Mesenchymal stem cell (in vitro differentiated cells and primary cell): ENCODE results near the gene JOSD2.

Experiments used
- DNase-seq: peaks from one replicate; pipeline ENCODE4 v3.0.0-alpha.2; 2013
- H2AFZ ChIP-seq: one replicate; pipeline ENCODE4 v1.6.1; 2013; ENCODE audit warnings: low read depth, mild to moderate bottlenecking, control low read depth, inconsistent platforms, low read length, moderate library complexity
- H2AK5ac ChIP-seq: 2 replicates; pipeline ENCODE4 v1.6.1; 2013; ENCODE audit warnings: low read length, moderate library complexity, mild to moderate bottlenecking, inconsistent platforms; ENCODE audit not compliant: severe bottlenecking
- H2BK120ac ChIP-seq: one replicate; pipeline ENCODE4 v1.6.1; 2013; ENCODE audit warnings: low read depth, mild to moderate bottlenecking, inconsistent platforms, low read length, moderate library complexity
- H2BK12ac ChIP-seq, 2 experiments: one replicate each; pipeline ENCODE4 v1.6.1; 2013; ENCODE audit warnings: inconsistent platforms in 2 of 2, low read length in 2 of 2, mild to moderate bottlenecking in 2 of 2, moderate library complexity in 2 of 2, control low read depth in 1 of 2
- H2BK15ac ChIP-seq: one replicate; pipeline ENCODE4 v1.6.1; 2013; ENCODE audit warnings: mild to moderate bottlenecking, low read depth, inconsistent platforms; ENCODE audit not compliant: poor library complexity, severe bottlenecking
- H2BK5ac ChIP-seq: 2 replicates; pipeline ENCODE4 v1.6.1; 2013; ENCODE audit warnings: low read depth, mild to moderate bottlenecking, low read length, control low read depth, inconsistent platforms; ENCODE audit not compliant: poor library complexity, severe bottlenecking
- H3K14ac ChIP-seq, 2 experiments: one replicate each; pipeline ENCODE4 v1.6.1; 2013; ENCODE audit warnings: inconsistent platforms in 2 of 2, low read length in 2 of 2, control low read depth in 1 of 2, mild to moderate bottlenecking in 1 of 2, moderate library complexity in 1 of 2
- H3K18ac ChIP-seq, 2 experiments: one replicate each; pipeline ENCODE4 v1.6.1; 2013; ENCODE audit warnings: inconsistent platforms in 2 of 2, low read length in 2 of 2, control low read depth in 1 of 2, low read depth in 1 of 2, mild to moderate bottlenecking in 1 of 2
- H3K23ac ChIP-seq, 2 experiments: one replicate each; pipeline ENCODE4 v1.6.1; 2013; ENCODE audit warnings: inconsistent platforms in 2 of 2, low read length in 2 of 2, mild to moderate bottlenecking in 2 of 2, moderate library complexity in 2 of 2, control low read depth in 1 of 2
- H3K27ac ChIP-seq: 2 replicates; pipeline ENCODE4 v1.5.1; 2013; ENCODE audit warnings: mild to moderate bottlenecking, moderate library complexity, low read length, control low read depth, inconsistent platforms; ENCODE audit not compliant: poor library complexity, severe bottlenecking
- H3K27me3 ChIP-seq, 2 experiments: 2 replicates each; pipeline versions ENCODE4 v1.6.1 to v1.7.0; 2013; ENCODE audit warnings: low read length in 2 of 2, mild to moderate bottlenecking in 2 of 2, moderate library complexity in 2 of 2, control low read depth in 1 of 2, inconsistent platforms in 1 of 2; ENCODE audit not compliant: control insufficient read depth in 1 of 2, insufficient read depth in 1 of 2
- H3K36me3 ChIP-seq, 2 experiments: 2 replicates each; pipeline versions ENCODE4 v1.6.1 to v1.7.0; 2013; ENCODE audit warnings: low read length in 2 of 2, control low read depth in 1 of 2, inconsistent platforms in 1 of 2, low read depth in 1 of 2, mild to moderate bottlenecking in 1 of 2; ENCODE audit not compliant: insufficient read depth in 2 of 2, control insufficient read depth in 1 of 2
- H3K4ac ChIP-seq, 2 experiments: one replicate each; pipeline ENCODE4 v1.6.1; 2013; ENCODE audit warnings: inconsistent platforms in 2 of 2, low read length in 2 of 2, mild to moderate bottlenecking in 2 of 2, moderate library complexity in 2 of 2, control low read depth in 1 of 2, low read depth in 1 of 2
- H3K4me1 ChIP-seq: 2 replicates; pipeline ENCODE4 v1.6.1; 2013; ENCODE audit warnings: low read depth, low read length, control low read depth; ENCODE audit not compliant: control insufficient read depth, insufficient read depth
- H3K4me2 ChIP-seq: 2 replicates; pipeline ENCODE4 v1.6.1; 2013; ENCODE audit warnings: low read length, mild to moderate bottlenecking, inconsistent platforms; ENCODE audit not compliant: poor library complexity, severe bottlenecking
- H3K4me3 ChIP-seq, 2 experiments: 2 replicates each; pipeline versions ENCODE4 v1.5.1 to v1.7.0; 2013; ENCODE audit warnings: low read length in 2 of 2, mild to moderate bottlenecking in 2 of 2, control low read depth in 1 of 2, low read depth in 1 of 2; ENCODE audit not compliant: insufficient read depth in 1 of 2
- H3K79me1 ChIP-seq: replicated peaks from 2 replicates; pipeline ENCODE4 v1.6.1; 2013; ENCODE audit warnings: mild to moderate bottlenecking, control low read depth, low read length, inconsistent platforms; ENCODE audit not compliant: poor library complexity, severe bottlenecking
- H3K9ac ChIP-seq: 2 replicates; pipeline ENCODE4 v1.7.0; 2013; ENCODE audit warnings: mild to moderate bottlenecking, low read length, moderate library complexity
- H3K9me3 ChIP-seq: 2 replicates; pipeline ENCODE4 v1.7.0; 2013; ENCODE audit warnings: mild to moderate bottlenecking, low read length; ENCODE audit not compliant: control insufficient read depth
- H4K8ac ChIP-seq: one replicate; pipeline ENCODE4 v1.6.1; 2013; ENCODE audit warnings: inconsistent platforms, mild to moderate bottlenecking, low read length, moderate library complexity
- H4K91ac ChIP-seq: one replicate; pipeline ENCODE4 v1.6.1; 2013; ENCODE audit warnings: mild to moderate bottlenecking, low read length, inconsistent platforms
- WGBS: methylation state at CpG from one replicate; pipeline ENCODE4 v1.1.7; 2013; ENCODE audit warnings: mixed read lengths; 5-methylcytosine and 5-hydroxymethylcytosine counted together

Gene JOSD2

GRCh38 chr19:50462970-50463369 lies 48.0 kb downstream of the JOSD2 start:
- H2BK5ac ChIP-seq = no peak overlapping the region
- no peak overlapping the region for H3K18ac ChIP-seq
- no peak overlapping the region for H3K23ac ChIP-seq
- H3K4me2 ChIP-seq = no peak overlapping the region
- no peaks in the 10 kb centered on the region for H3K9me3 ChIP-seq
- H4K91ac ChIP-seq = no peak overlapping the region
- no peak overlapping the region for H2AFZ ChIP-seq
- no peak overlapping the region for H2BK120ac ChIP-seq
- no peak overlapping the region for H3K27ac ChIP-seq
- peak overlapping the region; percentile 25 for H2AK5ac ChIP-seq
- no peak overlapping the region for H2BK12ac ChIP-seq
- no peaks in the 10 kb centered on the region for H3K79me1 ChIP-seq
- H3K14ac ChIP-seq = no peak overlapping the region
- peaks cover 12% of the 10 kb centered on the region for H3K4me1 ChIP-seq
- H3K4me3 ChIP-seq = no peak overlapping the region
- DNase-seq = no peak
- 71% methylated on average over 7 of the region's 7 CpGs for WGBS
- peaks cover 0 to 44% of the 10 kb centered on the region in 2 experiments for H3K27me3 ChIP-seq
- no peak overlapping the region for H4K8ac ChIP-seq
- no peak overlapping the region for H3K4ac ChIP-seq
- H2BK15ac ChIP-seq = no peak overlapping the region
- H3K9ac ChIP-seq = no peak overlapping the region
- peaks cover 0 to 7% of the 10 kb centered on the region in 2 experiments for H3K36me3 ChIP-seq

GRCh38 chr19:50461066-50461875 lies 49.7 kb downstream of the JOSD2 start:
- peaks cover 0 to 50% of the 10 kb centered on the region in 2 experiments for H3K27me3 ChIP-seq
- H3K18ac ChIP-seq = no peak overlapping the region
- peak overlapping the region; percentile 79 for H3K27ac ChIP-seq
- peaks cover 0 to 11% of the 10 kb centered on the region in 2 experiments for H3K36me3 ChIP-seq
- no peak overlapping the region for H4K8ac ChIP-seq
- no peak overlapping the region for H3K9ac ChIP-seq
- H2BK120ac ChIP-seq = no peak overlapping the region
- H3K4me2 ChIP-seq = no peak overlapping the region
- H4K91ac ChIP-seq = peak overlapping the region; percentile 11
- H2AFZ ChIP-seq = no peak overlapping the region
- no peak overlapping the region for H3K4ac ChIP-seq
- H3K9me3 ChIP-seq = no peaks in the 10 kb centered on the region
- H3K4me3 ChIP-seq = no peak overlapping the region
- no peak overlapping the region for H2BK15ac ChIP-seq
- peaks cover 12% of the 10 kb centered on the region for H3K4me1 ChIP-seq
- 37% methylated on average over 27 of the region's 28 CpGs for whole genome bisulfite sequencing
- H2BK12ac ChIP-seq = no peak overlapping the region
- no peak overlapping the region for H3K23ac ChIP-seq
- H2BK5ac ChIP-seq = peak overlapping the region; percentile 33
- H2AK5ac ChIP-seq = peak overlapping the region; percentile 47
- no peaks in the 10 kb centered on the region for H3K79me1 ChIP-seq
- DNase-seq = peak; percentile 68
- no peak overlapping the region for H3K14ac ChIP-seq

- Histone ChIP-seq H4K91ac (no peak overlapping the region), H3K9ac (peak overlapping the region; percentile 55), H3K23ac (no peak overlapping the region), H3K4me2 (peak overlapping the region; percentile 31), H2BK120ac (no peak overlapping the region), H4K8ac (no peak overlapping the region), H2AFZ (no peak overlapping the region), H3K4me3 (peak overlapping the region in 1 of 2 experiments; percentile 61), H2BK5ac (no peak overlapping the region), H3K4ac (no peak overlapping the region), H3K27ac (peak overlapping the region; percentile 79), H3K79me1 (no peaks in the 10 kb centered on the region), H3K14ac (no peak overlapping the region), H2BK12ac (no peak overlapping the region), H2AK5ac (peak overlapping the region; percentile 16), H3K4me1 (peaks cover 12% of the 10 kb centered on the region), H3K27me3 (peaks cover 0 to 49% of the 10 kb centered on the region in 2 experiments), H3K9me3 (no peaks in the 10 kb centered on the region), H2BK15ac (no peak overlapping the region), H3K36me3 (peaks cover 0 to 10% of the 10 kb centered on the region in 2 experiments), H3K18ac (no peak overlapping the region)
- DNase-seq = no peak
- WGBS = 54% methylated on average over 13 of the region's 13 CpGs
Measured at GRCh38 chr19:50460161-50460765, 50.7 kb downstream of the JOSD2 start.

- no peak overlapping the region for H2BK12ac ChIP-seq
- H2AK5ac ChIP-seq = peak overlapping the region; percentile 16
- H3K14ac ChIP-seq = no peak overlapping the region
- no peaks in the 10 kb centered on the region for H3K9me3 ChIP-seq
- no peak overlapping the region for H3K4ac ChIP-seq
- peaks cover 0 to 49% of the 10 kb centered on the region in 2 experiments for H3K27me3 ChIP-seq
- no peak overlapping the region for H2BK15ac ChIP-seq
- no CpG with 5 or more reads among the region's 1 CpG for WGBS
- H3K4me2 ChIP-seq = peak overlapping the region; percentile 31
- H3K9ac ChIP-seq = peak overlapping the region; percentile 55
- no peak overlapping the region for H4K91ac ChIP-seq
- H3K27ac ChIP-seq = peak overlapping the region; percentile 77
- H3K36me3 ChIP-seq = peaks cover 0 to 10% of the 10 kb centered on the region in 2 experiments
- no peak overlapping the region for H2BK5ac ChIP-seq
- H3K79me1 ChIP-seq = no peaks in the 10 kb centered on the region
- no peak overlapping the region for H3K23ac ChIP-seq
- no peak for DNase-seq
- H4K8ac ChIP-seq = no peak overlapping the region
- H3K4me3 ChIP-seq = no peak overlapping the region
- peaks cover 12% of the 10 kb centered on the region for H3K4me1 ChIP-seq
- no peak overlapping the region for H2AFZ ChIP-seq
- no peak overlapping the region for H2BK120ac ChIP-seq
- H3K18ac ChIP-seq = no peak overlapping the region
Measured at GRCh38 chr19:50459638-50460037, 51.4 kb downstream of the JOSD2 start.
